ENCODE results near the gene PHLDA1.

GRCh38 chr12:76007640-76008039 is 23.9 kb downstream of the PHLDA1 start:
- TF ChIP-seq CTCF (IDR thresholded peaks at IDR 0.05) = no peak
- TF ChIP-seq REST (IDR thresholded peaks at IDR 0.05; ENCODE audit: insufficient read depth in 1 of 2, low read depth in 2 of 2, low read length in 1 of 2) = no peak
- TF ChIP-seq SIN3A (IDR thresholded peaks at IDR 0.05; ENCODE audit: borderline replicate concordance, insufficient read depth, low read depth, low read length) = no peak
- TF ChIP-seq POLR2AphosphoS5 (IDR thresholded peaks at IDR 0.05; ENCODE audit: low read depth, low read length) = no peak
- TF ChIP-seq TCF7L2 (IDR thresholded peaks at IDR 0.05; ENCODE audit: low read depth, low read length) = no peak

Measured in Panc1 (cell line).